IPS-NIHi7 (cell line): ENCODE results near the gene TRMT11.
"Not testable (repeated sequence)": the region's sequence is repeated elsewhere in the genome, so short reads cannot be mapped to it uniquely, and the experiment has no call there.

ENCODE experiments used
- DNase-seq: peaks from one replicate; pipeline ENCODE4 v3.0.0; 2012; ENCODE audit warnings: mixed read lengths; ENCODE audit errors: extremely low spot score

The TRMT11 gene

DNA sequence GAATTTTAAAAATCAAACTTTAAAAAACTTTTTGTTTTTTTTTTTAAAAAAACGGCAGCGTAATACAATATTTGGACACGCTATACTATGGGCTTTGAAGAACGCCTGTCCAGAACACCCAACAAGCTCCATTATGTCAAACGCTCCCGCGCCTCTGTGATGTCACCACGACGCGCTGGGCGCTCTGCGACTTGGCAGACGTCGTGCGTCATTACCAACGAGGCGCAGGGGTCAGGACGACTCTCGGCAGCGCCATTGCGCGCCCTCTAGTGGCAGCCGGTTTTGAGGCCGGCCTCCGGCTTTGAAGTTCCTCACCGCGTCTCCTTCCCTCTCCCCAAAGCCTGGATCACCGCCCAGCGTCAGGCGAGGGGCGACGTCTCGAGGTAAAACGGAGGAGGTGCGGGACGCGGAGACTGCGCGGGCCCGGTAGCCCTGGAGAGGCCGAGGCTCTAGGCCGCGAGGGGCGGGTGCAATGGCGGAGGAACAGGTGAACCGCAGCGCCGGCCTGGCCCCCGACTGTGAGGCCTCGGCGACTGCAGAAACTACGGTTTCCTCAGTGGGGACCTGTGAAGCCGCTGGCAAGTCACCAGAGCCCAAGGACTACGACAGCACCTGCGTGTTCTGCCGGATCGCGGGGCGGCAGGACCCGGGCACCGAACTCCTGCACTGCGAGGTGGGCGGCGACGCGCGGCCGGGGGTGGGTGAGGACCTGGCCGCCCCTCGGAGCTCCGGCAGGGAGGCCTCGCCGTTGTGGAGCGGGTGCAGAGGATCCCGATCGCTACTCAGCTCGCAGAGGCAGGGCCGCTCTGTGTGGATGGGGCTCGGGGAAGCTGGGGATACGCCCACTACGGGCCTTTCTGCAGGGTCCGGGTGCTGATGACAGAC lies 29.6 kb upstream of the TRMT11 start, which contains the start of gene HINT3:
Gene HINT3, plus strand, starts transcription at position 265 of the 885 bp plus-strand sequence. Its CDS starts 208 bp downstream, at position 473.
- peak; percentile 94 for DNase-seq

DNA sequence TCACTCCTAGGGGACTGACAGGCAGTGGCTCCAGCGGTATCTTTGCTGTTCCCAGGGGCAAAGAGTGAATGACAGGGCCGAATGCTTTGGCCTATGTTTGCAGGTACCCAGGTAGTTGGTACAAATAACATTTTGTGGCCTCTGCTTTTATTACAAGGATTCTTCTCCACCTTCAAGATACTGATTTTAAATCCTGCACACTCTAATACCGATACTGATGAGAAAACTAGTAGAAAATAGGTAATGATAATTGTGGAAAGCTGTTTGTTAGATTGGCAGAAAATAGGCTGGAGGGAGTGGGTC lies 29.0 kb upstream of the TRMT11 start:
- no peak for DNase-seq

DNA sequence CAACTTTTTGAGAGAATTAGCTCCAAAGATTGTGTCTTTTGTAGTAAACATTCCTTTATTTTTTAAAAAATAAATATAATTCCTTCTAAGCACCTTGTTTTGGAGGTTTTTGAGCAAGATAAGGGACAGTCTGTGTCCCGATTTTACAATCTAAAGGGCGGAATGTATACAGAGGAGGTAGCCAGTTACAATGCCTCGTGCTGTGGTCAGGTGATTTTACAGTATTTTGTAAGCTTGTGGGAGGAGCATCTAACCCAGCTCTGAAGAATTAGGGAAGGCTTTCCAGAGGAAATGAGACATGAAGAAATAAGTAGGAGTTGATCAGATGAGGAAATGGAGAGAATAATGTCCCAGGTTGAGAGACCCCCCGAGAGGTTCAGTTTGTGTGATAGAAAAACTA lies 28.5 kb upstream of the TRMT11 start:
- DNase-seq, result no peak

DNA sequence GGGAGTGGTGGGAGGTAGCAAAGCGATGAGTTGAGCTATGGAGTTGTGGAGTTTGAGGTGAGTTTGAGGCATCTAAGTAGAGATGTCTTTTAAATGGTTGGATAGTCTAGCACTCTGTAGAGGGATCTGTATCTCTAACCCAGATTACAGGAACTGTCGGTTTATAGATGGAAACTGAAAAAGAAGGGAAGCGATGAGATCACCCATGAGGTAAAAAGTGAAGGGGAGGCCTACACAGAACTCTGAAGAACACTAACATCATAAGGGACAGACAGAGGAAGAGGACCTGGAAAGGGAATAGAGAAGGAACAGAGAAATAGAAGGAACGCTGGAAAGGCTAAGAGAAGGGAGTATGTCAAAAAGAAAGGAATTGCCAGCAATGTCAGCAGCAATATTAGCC lies 27.3 kb upstream of the TRMT11 start:
- DNase-seq, result no peak

DNA sequence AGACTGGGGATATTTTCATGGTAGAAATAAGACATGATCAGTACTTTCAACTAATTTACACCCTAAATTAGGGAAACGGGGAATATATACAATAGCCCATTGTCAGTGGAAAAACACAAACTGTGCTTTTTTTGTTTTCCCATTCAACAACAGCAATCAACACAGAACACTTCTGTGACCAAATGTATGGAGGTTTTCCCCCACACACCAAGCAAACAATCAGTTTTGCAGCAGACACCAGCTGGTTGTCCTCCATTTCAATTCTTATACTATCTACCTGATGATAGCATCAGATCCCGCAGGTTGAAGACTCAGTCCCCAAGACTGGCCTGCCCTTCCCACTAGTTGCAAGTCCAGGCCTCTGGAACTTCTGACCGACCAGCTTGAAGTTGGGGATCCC lies 25.2 kb upstream of the TRMT11 start:
- no peak for DNase-seq

DNA sequence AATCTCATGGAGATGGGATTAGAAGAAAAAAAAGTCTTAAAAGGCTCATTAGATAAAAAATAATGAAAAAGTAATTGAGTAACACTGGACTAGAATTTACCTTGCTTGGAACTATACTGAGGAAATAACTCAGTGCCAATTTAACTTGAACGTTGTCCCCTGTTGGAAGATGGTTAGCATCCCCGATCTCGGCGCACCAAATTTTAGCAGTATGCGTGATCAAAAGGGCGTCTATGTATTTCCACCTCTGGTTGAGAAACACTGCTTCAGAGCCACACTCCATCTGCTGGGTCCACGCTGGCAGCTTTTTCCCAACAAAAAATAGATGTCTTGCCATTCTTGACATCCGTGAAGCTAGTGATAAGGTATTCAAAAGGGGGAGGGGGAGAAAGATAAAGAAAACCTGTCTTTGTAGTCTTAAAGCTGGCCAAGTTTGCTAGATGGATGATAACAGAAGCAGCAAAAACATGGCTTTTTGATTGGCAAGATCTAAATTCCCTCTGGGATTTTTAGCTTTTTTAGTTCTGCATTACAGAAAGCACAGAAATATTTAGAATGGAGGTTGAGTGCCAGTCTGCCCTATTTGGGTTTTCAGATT lies 23.3 kb upstream of the TRMT11 start:
- DNase-seq, result no peak

DNA sequence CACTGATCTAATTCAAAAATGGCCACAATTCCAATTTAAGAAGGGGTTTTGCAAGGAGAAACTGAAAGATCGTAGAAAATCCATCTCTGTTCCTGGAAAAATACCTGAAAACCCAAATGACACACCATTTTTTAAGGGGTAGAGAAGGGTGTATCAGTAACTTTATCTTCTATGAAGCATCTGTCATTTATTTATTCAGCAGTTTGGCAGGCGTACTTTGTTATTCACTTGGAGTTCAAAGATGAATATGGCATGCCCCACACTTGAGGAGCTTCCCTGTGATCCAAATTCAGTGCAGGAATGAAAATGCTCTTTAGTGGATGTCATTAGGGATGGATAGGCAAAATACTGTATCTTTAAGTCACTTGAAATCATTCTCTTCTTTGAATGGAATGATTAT lies 22.5 kb upstream of the TRMT11 start:
- no peak for DNase-seq

DNA sequence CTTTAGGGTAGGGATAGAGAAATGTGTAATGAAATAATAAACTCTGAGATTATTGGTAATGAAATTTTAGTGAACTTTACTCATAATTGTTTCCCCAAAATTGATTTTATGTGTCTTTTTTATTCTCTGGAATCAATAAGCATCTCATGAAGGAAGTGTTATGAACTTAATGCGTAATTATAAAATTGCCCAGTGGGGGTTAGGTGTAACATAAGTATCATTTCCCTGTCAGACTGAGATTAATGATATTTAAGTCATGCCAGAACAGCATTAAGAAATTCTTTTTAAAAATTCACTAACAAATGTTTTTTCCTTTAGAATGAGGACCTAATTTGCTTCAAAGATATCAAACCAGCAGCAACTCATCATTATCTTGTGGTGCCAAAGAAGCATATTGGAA lies 19.8 kb upstream of the TRMT11 start:
- DNase-seq, result no peak

DNA sequence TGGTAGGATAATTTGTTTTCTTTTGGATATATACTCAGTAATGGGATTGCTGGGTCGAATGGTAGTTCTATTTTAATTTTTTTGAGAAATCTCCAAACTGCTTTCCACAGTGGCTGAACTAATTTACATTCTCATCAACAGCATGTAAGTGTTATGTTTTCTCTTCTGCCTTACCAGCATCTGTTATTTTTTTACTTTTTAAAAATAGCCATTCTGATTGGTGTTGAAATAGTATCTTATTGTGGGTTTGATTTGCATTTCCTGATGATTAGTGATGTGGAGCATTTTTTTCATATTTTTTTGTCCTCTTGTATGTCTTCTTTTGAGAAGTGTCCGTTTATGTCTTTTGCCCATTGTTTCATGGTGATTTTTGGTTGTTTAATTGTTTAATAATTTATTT lies 17.8 kb upstream of the TRMT11 start:
- no peak for DNase-seq

DNA sequence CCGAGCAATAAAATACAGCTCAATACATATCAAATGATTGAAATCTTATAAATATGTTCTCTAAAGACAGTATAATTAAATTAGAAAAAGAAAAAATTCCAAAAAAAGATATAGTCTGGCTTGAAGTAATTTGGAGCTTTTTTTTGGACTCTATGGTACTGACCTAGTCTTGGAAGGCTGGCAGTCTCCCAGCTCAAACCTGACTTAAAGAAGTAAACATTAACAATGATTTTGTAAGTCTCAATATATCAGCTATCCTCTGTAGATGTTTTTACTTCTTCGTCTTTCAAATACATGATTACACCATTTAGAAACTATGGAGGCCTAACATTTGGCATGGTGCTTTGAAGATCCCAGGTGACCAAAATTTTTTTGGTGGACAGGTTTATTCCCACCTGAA lies 15.6 kb upstream of the TRMT11 start:
- DNase-seq, result no peak

DNA sequence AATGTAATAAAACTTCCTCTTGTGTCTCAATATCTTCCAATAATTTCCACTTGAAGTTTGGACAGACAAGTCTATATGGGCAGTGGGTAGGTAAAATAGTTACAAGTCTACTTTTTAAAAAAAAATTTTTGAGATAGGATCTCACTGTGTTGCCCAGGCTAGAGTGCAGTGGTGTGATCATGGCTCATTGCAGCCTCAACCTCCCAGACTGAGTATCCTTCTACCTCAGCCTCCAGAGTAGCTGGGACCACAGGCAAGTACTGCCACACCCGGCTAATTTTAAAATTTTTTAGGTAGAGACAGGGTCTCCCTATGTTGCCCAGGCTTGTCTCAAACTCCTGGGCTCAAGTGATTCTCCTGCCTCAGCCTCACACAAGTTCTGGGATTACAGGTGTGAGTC lies 13.9 kb upstream of the TRMT11 start:
- not testable (repeated sequence) for DNase-seq

DNA sequence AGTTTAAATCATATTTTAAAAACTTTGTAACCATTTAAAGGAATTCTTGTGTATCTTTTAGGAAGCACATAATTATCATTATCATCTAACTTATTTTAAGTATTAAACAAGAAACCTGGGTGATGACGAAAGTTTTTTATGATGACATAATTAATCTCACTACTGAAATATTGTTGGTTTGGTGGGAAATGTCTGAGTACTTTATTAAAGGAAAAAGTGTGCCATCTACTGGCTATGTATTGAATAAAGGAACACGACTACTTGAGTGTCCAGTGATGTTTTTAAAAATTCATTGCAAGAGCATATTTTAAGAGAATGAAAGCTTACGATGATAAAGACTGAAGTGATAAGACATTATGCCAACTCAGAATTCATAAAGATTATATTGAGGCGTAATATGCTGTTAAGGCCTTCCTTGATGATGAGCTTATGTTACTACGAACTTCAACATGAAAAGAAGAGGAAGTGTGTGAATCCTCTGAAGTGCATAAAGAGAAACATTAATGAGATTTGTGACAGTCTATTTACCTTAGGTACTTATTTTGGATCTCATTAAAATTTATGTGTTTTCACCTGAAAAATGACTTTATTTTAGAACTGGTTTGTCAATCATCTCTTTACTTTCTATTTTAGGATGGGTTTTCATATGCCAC lies 12.0 kb upstream of the TRMT11 start:
- no peak for DNase-seq

DNA sequence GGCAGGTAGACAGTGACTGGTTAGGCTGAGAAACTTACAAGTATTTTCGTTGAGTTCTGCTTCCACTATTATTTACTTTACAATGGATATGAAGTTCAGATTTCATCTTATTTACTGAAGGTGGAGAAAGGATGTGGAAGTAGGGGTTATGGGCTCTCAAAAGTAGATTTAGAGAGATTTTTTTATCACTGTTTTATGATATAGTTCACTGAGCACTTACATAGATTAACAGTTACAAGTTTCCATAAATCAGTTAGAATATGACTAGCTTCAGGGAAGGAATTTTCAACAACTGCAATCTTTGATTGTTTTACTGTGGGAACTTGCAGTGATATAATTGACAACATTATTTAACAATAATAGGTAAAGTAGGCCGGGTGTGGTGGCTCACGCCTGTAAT lies 7.2 kb upstream of the TRMT11 start:
- no peak for DNase-seq

DNA sequence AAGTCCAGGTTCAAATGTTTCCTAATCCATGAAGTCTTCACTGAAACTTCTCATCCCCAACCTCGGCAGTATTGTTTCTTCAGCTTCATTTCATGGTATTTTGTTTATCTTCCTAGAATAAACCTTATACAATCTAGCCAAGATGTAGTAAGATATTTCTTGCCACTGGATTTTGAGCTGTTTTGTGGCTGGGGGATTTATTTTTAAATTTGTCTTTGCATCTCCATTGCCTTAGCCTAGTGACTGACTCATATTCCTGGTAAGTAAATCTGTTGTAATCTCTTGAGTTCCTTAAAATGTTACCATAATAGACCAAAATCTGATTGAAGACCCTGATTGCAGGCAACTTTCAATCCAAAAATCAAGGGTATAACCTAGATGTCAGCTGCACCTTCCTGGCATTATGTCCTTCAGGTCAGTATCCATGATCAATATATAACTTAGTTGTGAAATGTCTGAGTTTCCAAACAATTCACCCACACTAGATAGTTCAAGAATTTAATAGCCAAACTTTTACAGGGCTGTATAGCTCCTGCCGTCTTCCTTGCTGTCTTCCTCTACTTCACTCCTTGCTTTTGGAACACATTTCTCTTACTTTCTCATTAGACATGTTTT lies 4.7 kb upstream of the TRMT11 start:
- no peak for DNase-seq

DNA sequence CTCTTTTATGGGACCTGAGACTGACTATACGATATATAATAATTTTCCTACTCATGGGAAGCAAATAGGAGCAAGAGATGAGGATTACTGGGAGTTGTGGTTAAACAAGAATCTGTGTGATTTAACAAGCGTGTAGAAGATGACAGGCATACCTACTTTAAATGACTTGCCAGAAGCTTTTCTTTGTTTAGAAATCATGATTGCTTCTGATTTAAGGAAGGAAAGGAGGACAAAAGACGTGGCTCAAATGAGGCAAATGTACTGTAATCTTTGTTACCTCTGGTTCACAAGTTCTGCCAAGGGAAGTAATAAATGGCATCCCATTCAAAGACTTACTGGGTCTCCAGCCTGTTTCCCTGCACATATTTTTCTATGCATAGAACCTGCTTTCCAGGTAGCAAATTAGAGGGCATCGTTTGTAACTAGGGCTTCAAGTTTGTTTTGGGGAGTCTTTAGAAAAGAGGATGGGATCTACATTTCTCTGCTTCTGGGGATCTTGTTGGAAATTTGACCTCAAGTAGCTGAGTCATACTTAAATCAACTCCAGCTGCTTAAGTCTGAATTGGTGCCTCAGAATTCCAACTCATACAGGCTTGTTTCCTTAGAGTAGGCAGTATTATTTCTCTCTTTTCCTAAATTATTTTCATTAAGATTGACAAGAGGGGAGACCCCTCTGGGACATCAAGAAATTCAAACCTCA lies 2.9 kb upstream of the TRMT11 start:
- DNase-seq, result no peak

DNA sequence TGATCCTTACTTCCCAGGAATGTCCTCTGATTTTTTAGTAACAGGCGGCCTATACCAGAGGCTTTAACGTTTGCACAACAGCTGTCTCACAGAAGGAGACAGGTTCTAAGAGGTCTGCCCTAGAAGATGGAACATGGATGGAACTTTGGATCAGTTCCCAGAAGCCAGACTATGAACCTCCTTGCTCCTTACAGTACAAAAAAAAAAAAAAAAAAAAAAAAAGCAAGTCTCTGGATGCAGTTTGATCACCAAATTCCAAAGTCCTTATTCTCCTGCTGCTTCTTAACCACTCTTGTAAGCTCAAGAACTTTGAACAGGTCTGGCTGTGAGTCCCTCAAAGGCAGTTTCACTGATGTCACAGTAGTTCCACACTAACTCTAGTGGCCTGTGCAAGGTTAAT lies 2.0 kb upstream of the TRMT11 start:
- DNase-seq, result no peak

DNA sequence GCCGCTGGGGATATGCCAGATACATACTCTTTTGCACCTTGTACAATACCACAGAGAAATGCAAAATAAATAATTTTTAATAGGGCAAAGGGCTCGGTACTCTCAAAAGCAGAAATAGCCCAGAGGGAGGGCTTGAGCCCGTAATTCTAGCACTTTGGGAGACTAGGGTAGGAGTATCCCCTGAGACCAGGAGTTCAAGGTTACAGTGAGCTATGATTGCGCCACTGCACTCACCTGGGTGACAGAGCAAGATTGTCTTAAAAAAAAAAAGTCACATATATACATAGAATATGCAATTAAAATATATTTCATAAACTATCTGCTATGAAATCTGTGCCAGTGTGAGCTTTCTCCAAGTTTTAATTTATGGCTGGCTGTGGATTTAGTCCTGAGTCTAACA lies 818 bp upstream of the TRMT11 start:
- DNase-seq, result no peak

DNA sequence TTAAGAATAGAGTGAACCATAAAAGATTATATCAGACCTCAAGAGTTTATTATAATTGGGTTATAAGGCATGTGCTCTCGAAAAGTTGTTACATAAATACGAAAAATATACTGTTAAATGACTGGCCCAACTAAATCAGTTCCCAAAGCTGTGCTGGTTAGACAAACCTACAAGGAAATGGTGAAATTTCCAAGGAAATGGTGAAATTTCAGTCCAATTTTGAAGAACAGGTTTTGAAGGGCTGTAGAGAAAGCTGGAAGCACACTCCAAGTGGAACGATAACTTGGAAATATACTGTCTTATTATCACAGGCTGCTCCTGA lies 400 bp upstream of the TRMT11 start:
- no peak for DNase-seq

DNA sequence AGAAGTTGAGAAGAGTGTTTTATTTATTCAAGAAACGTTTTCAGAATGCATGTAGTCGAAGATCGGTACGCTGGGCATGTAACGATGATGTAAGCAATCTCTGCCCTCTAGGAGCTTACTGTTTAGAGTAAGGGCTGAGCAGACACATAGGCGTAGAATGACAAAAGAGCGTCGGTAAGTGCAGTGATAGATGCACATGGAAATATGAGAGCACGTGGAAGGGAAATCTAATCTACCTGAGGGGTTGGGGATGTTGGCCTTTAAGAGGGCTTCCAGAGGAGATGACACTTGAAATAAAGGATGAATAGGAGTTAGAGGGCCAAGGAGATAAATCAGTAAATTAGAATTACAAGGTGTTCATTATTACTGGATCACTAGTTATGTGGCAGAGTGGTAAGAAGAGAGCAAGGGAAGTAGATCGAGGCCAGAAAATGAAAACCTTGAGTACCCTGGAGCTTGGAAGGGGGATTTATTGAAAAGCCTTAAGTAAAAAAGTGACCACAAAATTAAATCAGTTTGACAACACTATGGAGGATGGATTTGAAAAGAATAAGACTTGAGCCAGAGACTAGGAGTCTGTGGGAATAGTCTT lies 782 bp downstream of the TRMT11 start:
- DNase-seq, result peak; percentile 11

DNA sequence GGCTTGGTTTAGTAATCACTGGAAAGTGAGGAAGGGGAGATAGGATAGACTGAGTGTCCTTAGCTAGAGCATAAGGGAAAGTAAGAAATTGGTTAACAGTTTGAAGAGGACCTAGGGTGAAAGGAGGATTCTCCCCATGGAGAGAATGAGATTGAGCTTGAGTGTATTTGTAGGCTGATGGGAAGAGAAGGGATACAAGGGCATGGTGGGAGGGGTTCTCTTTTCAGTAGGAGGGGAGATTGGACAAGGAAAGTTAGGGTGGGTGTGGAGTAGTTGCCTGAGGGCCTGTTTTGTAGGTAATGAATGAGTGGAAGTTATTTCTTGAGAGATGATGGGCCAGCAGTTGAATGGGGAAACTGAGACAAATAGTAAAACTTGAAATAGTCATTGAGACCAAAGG lies 1.9 kb downstream of the TRMT11 start:
- no peak for DNase-seq

DNA sequence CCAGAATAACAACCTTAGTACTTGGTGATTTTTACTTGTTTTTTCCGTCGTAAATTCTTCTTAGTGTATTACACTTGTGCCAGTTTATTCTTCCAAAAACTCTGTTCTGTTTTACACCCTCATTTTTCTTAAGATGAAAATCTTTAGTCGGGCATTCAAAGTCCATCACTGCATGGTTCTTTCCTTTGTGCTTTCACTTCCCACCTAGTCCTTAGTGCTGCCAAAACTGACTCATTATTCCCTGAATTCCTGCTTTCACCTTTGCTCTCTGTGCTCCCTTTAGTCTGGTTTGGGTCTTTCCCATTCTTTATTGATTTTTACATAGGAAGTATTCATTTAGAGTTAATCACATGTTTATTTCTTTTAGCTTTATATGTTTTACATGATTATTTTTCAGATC lies 3.3 kb downstream of the TRMT11 start:
- DNase-seq, result no peak

DNA sequence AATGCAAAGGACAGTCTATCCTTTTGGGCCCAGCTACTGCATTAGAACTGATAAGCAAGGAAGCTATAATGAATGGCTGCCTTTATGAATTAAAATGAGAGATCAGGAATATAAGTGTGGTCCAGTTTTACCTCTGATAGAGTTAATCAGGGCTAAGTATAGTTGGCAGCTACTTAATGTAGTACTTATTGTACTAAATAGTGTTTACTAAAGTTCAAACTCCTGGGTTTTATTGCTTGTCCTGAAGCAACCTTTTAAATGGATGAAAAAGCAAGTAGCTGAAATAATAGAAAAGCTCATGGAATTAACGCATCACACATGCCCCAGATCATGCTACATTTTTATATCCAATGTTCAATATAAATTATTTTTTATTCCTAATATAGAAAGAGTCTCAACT lies 5.3 kb downstream of the TRMT11 start:
- DNase-seq, result no peak
